A549 (cell line): ENCODE measurements around the gene MAD1L1.

Experiments used
- CBX2 ChIP-seq: fragments of 200-600 bp; sonication (generic); IDR thresholded peaks from 2 replicates; pipeline ENCODE4 v1.6.1; 2016; ENCODE audit warnings: low read depth, mild to moderate bottlenecking, borderline replicate concordance
- CHD4 ChIP-seq: fragments of 200-600 bp; sonication (generic); IDR thresholded peaks from 2 replicates; pipeline ENCODE4 v1.6.1; 2016; ENCODE audit warnings: antibody characterized with exemption, mild to moderate bottlenecking, borderline replicate concordance
- EP300 ChIP-seq, 2 experiments: fragments of >200 bp; sonication (Bioruptor Twin); formaldehyde crosslinking; IDR thresholded peaks; 2 replicates in 1 of 2; 3 replicates in 1 of 2; pipeline ENCODE4 v1.6.1; 2016 to 2017
- FOSL2 ChIP-seq, 2 experiments: fragments of 450-650 bp in 1 of 2; fragments of >200 bp in 1 of 2; sonication (Bioruptor Twin) in 1 of 2; formaldehyde crosslinking; IDR thresholded peaks; 2 replicates each; pipeline versions ENCODE4 v1.5.0 to v1.6.1; 2016 to 2020; ENCODE audit warnings: mild to moderate bottlenecking in 1 of 2, moderate library complexity in 1 of 2
- POLR2AphosphoS2 ChIP-seq: conservative IDR thresholded peaks from 2 replicates; pipeline ENCODE4 v1.6.1; 2012; ENCODE audit warnings: low read length, improper control_type of control experiment, inconsistent platforms
- RCOR1 ChIP-seq: fragments of 150-350 bp; IDR thresholded peaks from 2 replicates; pipeline ENCODE4 v1.6.1; 2014; ENCODE audit warnings: antibody characterized with exemption, low read length, low read depth
- SMC3 ChIP-seq: fragments of >200 bp; sonication (Bioruptor Twin); formaldehyde crosslinking; IDR thresholded peaks from 3 replicates; pipeline ENCODE4 v1.6.1; 2018; ENCODE audit warnings: inconsistent platforms
- SREBF2 ChIP-seq: fragments of 450-650 bp; IDR thresholded peaks from 2 replicates; pipeline ENCODE4 v1.6.1; 2014; ENCODE audit warnings: mild to moderate bottlenecking, moderate library complexity
- TF ChIP-seq, protein P1 (sequence below): IDR thresholded peaks from 2 replicates; pipeline ENCODE4 v1.6.1; 2012
- TF ChIP-seq, protein P2 (sequence below): fragments of 250-450 bp; sonication (Bioruptor Pico); IDR thresholded peaks from 2 replicates; pipeline ENCODE4 v1.5.0; 2021; ENCODE audit warnings: mild to moderate bottlenecking, moderate library complexity, borderline replicate concordance
- TF ChIP-seq, protein P3 (sequence below): fragments of >200 bp; sonication (Bioruptor Twin); formaldehyde crosslinking; IDR thresholded peaks from 3 replicates; pipeline ENCODE4 v1.5.1; 2016

GRCh38 chr7:2028733-2029132 lies 204.0 kb downstream of the MAD1L1 start:
- TF ChIP-seq, protein P1, sequence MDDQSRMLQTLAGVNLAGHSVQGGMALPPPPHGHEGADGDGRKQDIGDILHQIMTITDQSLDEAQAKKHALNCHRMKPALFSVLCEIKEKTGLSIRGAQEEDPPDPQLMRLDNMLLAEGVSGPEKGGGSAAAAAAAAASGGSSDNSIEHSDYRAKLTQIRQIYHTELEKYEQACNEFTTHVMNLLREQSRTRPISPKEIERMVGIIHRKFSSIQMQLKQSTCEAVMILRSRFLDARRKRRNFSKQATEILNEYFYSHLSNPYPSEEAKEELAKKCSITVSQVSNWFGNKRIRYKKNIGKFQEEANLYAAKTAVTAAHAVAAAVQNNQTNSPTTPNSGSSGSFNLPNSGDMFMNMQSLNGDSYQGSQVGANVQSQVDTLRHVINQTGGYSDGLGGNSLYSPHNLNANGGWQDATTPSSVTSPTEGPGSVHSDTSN, result no peak
- TF ChIP-seq EP300 (IDR thresholded peaks at IDR 0.05) (no peak), RCOR1 (no peak), FOSL2 (IDR thresholded peaks at IDR 0.05) (no peak), FOSL2 (CRISPR knock-in tag; IDR thresholded peaks at IDR 0.05) (no peak), CBX2 (no peak), SREBF2 (no peak), POLR2AphosphoS2 (no peak), CHD4 (no peak), SMC3 (no peak)
- TF ChIP-seq, protein P2, sequence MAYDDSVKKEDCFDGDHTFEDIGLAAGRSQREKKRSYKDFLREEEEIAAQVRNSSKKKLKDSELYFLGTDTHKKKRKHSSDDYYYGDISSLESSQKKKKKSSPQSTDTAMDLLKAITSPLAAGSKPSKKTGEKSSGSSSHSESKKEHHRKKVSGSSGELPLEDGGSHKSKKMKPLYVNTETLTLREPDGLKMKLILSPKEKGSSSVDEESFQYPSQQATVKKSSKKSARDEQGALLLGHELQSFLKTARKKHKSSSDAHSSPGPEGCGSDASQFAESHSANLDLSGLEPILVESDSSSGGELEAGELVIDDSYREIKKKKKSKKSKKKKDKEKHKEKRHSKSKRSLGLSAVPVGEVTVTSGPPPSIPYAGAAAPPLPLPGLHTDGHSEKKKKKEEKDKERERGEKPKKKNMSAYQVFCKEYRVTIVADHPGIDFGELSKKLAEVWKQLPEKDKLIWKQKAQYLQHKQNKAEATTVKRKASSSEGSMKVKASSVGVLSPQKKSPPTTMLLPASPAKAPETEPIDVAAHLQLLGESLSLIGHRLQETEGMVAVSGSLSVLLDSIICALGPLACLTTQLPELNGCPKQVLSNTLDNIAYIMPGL (CRISPR knock-in tag), result no peak
- TF ChIP-seq, protein P3, sequence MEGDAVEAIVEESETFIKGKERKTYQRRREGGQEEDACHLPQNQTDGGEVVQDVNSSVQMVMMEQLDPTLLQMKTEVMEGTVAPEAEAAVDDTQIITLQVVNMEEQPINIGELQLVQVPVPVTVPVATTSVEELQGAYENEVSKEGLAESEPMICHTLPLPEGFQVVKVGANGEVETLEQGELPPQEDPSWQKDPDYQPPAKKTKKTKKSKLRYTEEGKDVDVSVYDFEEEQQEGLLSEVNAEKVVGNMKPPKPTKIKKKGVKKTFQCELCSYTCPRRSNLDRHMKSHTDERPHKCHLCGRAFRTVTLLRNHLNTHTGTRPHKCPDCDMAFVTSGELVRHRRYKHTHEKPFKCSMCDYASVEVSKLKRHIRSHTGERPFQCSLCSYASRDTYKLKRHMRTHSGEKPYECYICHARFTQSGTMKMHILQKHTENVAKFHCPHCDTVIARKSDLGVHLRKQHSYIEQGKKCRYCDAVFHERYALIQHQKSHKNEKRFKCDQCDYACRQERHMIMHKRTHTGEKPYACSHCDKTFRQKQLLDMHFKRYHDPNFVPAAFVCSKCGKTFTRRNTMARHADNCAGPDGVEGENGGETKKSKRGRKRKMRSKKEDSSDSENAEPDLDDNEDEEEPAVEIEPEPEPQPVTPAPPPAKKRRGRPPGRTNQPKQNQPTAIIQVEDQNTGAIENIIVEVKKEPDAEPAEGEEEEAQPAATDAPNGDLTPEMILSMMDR, result no peak
